GM19395 (cell line): ENCODE data around the gene MROH7.
"Not testable (repeated sequence)": the region's sequence is repeated elsewhere in the genome, so short reads cannot be mapped to it uniquely, and the experiment has no call there.

Source experiments
- ATAC-seq: cut with Tn5 transposase; IDR thresholded peaks from one replicate; pipeline ENCODE4 v1.9.1; 2021; ENCODE audit warnings: mild to moderate bottlenecking, moderate library complexity; ENCODE audit not compliant: unreplicated experiment

MROH7 gene

GRCh38 chr1:54609301-54609921 lies 32.2 kb upstream of the MROH7 start:
- ATAC-seq, result no peak

GRCh38 chr1:54610048-54610447 lies 31.5 kb upstream of the MROH7 start:
- ATAC-seq, result no peak

GRCh38 chr1:54610601-54611580 lies 30.7 kb upstream of the MROH7 start:
- ATAC-seq, result no peak

- ATAC-seq, result no peak
These were observed 30.0 kb upstream of the MROH7 start for GRCh38 chr1:54611621-54612020.

- no peak for ATAC-seq
These were observed 27.6 kb upstream of the MROH7 start for GRCh38 chr1:54614024-54614423.

- no peak for ATAC-seq
These were observed 27.0 kb upstream of the MROH7 start for GRCh38 chr1:54614563-54614962.

- no peak for ATAC-seq
These were observed 25.9 kb upstream of the MROH7 start for GRCh38 chr1:54615531-54616279.

GRCh38 chr1:54619749-54620148 lies 21.8 kb upstream of the MROH7 start:
- ATAC-seq, result no peak

GRCh38 chr1:54623216-54624007 lies 18.2 kb upstream of the MROH7 start, which contains the start of gene FAM151A:
FAM151A (minus strand) TSS chr1:54623525; CDS start chr1:54623395, 130 bp downstream.
- no peak for ATAC-seq

GRCh38 chr1:54624466-54625464 lies 16.8 kb upstream of the MROH7 start:
- no peak for ATAC-seq

- no peak for ATAC-seq
These were observed 14.4 kb upstream of the MROH7 start for GRCh38 chr1:54627196-54627595.

- ATAC-seq, result not testable (repeated sequence)
These were observed 5.8 kb upstream of the MROH7 start for GRCh38 chr1:54635804-54636203.

- not testable (repeated sequence) for ATAC-seq
These were observed 4.8 kb upstream of the MROH7 start for GRCh38 chr1:54636461-54637446.

GRCh38 chr1:54640361-54640760 lies 1.2 kb upstream of the MROH7 start:
- ATAC-seq, result no peak

GRCh38 chr1:54643736-54644135 lies 2.1 kb downstream of the MROH7 start:
- ATAC-seq, result no peak

GRCh38 chr1:54645806-54646676 lies 4.5 kb downstream of the MROH7 start:
- ATAC-seq, result no peak
